SW 1271 (cell line): ENCODE data around the gene MYL12B.
"Not testable (repeated sequence)": the region's sequence is repeated elsewhere in the genome, so short reads cannot be mapped to it uniquely, and the experiment has no call there.

Experiments used
- DNase-seq, 2 experiments: peaks; one replicate each; lab custom pipeline; 2025; lab: John Stamatoyannopoulos, UW

Gene MYL12B

GRCh38 chr18:3262234-3263131 lies 550 bp downstream of the MYL12B start:
- peak in 1 of 2 experiments; percentile 18 for DNase-seq

DNA sequence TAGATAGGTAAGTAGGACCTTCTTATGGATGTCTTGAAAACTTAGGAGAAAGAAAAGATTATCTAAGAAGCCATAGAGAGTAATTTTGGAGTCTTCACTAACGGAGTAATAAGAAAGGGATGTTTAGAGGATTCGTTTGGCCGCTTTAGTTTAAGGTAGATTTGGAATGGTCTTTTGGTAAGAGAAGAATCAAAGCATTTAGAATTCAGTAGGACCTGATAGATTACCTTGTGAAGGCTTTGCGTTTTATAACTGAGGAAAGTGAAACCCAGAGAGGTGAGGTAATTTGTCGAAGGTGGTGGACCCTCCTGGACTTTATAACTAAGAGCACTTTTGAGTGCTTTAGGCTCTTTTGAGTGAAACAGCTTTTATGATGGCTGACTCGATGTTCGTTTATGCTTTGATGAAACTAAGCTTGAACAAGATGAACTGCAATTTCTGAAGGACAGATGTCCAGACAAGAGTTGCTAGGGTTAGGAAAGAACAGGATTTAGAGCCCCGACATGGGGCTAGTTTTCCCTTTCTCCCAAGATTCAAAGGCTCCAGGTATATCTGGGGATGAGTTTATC lies 1.3 kb downstream of the MYL12B start:
- DNase-seq = no peak

GRCh38 chr18:3264362-3264761 lies 2.4 kb downstream of the MYL12B start:
- DNase-seq = no peak

- DNase-seq = no peak
Measured at GRCh38 chr18:3265564-3266033, 3.7 kb downstream of the MYL12B start.

DNA sequence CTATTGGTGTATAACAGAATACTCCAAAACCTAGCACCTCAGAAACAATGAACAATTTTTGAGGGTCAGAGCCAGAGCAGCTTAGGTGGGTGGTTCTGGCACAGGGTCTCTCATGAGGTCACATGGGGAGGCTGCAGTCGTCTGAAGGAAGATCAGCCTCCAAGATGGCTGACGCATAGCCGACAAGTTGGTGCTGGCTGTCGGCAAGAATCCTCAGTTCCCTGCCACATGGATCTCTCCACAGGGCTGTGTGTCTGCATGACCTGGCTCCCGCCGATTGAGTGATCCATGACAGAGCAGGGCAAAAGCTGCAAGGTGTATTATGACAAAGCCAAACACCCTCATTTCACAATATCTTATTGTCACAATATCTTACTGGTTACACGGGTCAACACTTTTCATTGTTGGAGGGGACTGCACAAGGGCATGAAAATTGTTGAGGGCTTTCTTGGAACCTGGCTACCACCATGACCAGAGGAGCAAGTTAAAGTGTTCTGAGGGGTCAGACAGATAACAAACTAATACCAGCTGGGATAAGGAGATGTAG lies 4.2 kb downstream of the MYL12B start:
- DNase-seq = no peak

DNA sequence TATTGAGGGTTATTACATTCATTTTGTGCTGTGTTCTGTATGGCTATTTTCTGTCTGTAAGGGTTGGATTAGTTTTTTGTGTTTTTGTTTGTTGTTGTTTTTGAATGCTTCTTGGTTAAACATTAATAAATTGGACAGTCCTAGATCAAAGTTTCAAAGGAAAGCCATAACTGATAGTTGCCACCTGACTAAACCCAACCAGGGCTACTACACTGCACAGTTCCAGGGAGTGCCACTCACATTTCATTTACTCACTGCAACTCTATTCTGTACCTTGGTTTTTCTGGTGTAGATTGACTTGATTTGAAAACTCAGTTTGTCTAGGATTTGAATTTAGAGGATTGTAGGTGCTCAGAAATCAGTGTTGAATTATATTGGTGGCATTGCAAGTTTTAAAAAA lies 6.4 kb downstream of the MYL12B start:
- no peak for DNase-seq

DNA sequence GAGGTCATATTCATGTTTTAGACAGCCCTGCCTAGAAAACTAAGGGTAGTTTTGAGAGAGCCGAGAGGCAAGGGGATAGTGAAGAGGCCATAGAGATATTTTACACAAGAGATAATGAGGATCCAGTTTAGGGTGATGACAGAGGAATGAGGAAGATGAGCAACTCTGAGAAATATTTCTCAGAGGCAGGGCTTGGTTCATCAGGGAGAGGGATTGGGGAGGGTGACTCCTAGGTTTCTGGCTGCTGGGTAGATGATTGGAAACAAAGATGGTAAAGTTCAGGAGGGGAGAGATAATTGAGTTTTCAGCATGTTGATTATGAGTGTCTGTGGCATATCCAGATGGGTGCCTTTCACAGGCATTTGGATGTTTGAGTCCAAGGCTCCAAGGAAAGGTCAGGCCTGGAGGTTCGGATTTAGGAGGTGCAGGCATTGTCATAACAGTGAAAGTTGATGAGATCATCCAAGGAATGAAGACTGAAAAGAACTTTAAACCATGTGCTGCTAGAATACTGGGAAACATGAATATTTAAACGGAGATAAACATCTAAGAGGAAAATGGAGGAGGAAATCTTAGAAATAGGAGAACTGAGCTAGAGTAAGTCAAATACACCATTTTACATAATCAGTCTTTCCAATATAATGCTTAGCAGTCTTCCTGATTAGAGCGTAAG lies 7.4 kb downstream of the MYL12B start:
- no peak for DNase-seq

DNA sequence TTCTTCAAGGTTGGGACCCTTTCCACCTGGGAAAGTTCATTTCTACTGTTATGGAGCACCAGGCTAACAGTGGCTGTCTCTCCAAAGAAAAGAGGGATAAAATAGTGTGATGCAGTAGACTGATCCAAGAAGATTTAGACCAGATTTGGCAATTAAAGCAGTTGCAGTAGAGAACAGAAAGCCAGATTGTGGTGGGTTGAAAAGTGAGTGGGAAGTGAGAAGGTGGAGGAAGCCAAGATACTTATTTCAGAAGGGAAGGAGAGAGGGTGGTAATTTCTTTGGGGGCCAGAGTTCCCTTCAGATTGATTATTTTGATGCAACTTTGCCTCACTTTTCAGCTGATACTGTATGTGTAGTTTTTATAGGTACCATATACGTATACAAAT lies 8.0 kb downstream of the MYL12B start:
- DNase-seq = no peak

GRCh38 chr18:3273042-3273441 lies 11.1 kb downstream of the MYL12B start:
- no peak for DNase-seq

GRCh38 chr18:3277643-3278213 lies 15.8 kb downstream of the MYL12B start:
- DNase-seq = not testable (repeated sequence)

GRCh38 chr18:3279201-3280185 lies 17.6 kb downstream of the MYL12B start:
- no peak for DNase-seq

- DNase-seq = peak; percentile 16 to 69
Measured at GRCh38 chr18:3281456-3282400, 19.8 kb downstream of the MYL12B start.

- DNase-seq = no peak
Measured at GRCh38 chr18:3283253-3283863, 21.4 kb downstream of the MYL12B start.

- no peak for DNase-seq
Measured at GRCh38 chr18:3283908-3284307, 22.0 kb downstream of the MYL12B start.

DNA sequence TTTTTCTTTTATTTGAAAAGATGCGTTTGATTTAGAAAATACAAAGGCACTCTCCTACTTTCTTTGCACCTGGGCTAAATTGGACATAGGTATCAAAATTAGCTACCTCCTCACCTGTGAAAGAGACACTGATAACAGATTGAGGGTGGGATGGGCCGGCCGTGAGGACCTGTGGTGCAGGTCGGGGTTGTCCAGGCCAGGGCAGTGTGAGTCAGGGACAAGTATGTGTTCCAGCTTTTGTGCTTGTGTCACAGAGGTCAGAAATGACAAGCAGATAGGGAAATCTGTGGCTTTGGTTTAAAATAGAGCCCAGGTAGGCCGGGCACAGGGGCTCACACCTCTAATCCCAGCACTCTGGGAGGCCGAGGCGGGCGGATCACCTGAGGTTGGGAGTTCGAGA lies 22.6 kb downstream of the MYL12B start:
- DNase-seq = no peak

- no peak for DNase-seq
Measured at GRCh38 chr18:3286159-3286558, 24.2 kb downstream of the MYL12B start.

DNA sequence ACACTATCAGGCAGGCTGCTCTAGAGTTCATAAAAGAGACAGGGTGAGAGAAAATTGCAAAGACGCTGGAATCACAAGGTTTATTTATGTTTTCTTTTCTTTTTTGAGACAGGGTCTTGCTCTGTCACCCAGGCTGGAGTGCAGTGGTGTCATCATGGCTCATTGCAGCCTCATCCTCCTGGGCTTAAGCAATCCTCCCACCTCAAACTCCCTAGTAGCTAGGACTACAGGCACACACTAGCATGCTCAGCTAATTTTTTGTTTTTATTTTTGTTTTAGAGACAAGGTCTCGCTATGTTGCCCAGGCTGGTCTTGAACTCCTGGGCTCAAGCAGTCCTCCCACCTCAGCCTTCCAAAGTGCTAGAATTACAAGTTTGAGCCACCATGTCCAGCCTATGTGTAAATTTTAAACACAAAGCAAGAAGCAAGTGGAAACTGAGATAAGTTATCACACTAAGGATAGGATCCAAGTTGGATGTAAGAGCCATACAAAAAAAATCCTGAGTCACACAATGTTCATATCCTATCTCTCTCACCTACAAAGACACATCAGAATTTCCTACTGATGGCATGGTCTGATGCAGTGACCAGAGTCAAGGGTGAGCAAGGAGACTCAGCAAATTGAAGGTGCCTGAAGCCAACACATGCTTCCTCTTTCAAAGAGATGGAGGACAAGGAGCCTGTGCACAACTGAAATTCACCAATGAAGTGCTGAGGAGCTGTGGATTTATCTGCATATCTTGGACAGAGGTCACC lies 31.4 kb downstream of the MYL12B start:
- DNase-seq = no peak

DNA sequence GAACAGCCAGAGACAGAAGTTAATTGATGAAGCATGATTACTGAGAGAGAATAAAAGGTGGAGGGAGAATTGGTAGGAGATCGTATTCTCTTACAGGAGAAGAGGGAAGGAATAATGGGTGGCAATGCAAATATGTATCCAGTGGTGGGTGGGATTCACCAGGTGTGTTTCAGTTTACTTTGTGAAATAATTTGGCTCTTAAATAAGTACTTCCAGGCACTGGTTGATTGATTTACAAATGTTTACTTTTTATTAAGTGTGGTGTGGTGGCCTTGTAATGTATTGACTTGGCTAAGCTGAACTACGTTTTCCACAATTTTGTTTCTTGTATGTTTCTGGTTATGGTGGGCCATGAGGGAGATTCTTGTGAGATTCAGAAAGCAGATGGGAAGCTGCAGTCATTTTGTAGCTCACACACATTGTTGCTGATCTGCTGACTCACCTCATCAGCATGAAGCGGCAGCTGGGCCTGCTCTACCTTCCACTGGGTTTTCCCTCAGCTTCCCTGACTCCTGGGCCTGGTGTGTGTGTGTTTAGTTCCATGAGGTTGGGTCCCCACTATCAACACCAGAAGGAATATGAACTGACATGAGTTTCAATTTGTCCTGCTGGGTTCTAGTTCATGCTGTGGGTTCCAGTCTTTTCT lies 32.6 kb downstream of the MYL12B start:
- no peak for DNase-seq
